Neural progenitor cell (in vitro differentiated cells): ENCODE results near the gene ZNF746.

ENCODE experiments used
- EZH2 ChIP-seq: fragments of 200-600 bp; sonication (generic); IDR thresholded peaks from 2 replicates; pipeline ENCODE4 v1.6.1; 2017; ENCODE audit warnings: antibody characterized with exemption, mild to moderate bottlenecking, moderate library complexity
- TF ChIP-seq, protein P1 (sequence below): fragments of 200-600 bp; sonication (generic); IDR thresholded peaks from 2 replicates; pipeline ENCODE4 v1.5.1; 2017; ENCODE audit warnings: antibody characterized with exemption, mild to moderate bottlenecking

DNA sequence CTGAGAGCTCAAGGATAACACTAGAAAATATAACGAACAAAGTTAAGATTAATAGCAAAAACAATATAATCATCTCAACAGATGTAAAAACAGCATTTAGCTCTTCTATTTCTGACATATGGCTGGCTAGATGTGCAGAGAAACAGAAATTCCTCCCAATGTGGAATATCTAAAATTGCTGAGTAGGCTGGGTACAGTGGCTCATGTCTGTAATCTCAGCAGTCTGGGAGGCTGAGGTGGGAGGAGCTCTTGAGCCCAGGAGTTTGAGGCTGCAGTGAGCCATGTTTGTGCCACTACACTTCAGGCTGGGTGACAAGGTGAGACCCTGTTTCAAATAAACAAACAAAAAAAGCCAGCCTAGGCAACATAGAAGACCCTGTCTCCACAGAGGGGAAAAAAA is 18.0 kb downstream of the ZNF746 start:
- no peak for TF ChIP-seq EZH2
- TF ChIP-seq, protein P1, sequence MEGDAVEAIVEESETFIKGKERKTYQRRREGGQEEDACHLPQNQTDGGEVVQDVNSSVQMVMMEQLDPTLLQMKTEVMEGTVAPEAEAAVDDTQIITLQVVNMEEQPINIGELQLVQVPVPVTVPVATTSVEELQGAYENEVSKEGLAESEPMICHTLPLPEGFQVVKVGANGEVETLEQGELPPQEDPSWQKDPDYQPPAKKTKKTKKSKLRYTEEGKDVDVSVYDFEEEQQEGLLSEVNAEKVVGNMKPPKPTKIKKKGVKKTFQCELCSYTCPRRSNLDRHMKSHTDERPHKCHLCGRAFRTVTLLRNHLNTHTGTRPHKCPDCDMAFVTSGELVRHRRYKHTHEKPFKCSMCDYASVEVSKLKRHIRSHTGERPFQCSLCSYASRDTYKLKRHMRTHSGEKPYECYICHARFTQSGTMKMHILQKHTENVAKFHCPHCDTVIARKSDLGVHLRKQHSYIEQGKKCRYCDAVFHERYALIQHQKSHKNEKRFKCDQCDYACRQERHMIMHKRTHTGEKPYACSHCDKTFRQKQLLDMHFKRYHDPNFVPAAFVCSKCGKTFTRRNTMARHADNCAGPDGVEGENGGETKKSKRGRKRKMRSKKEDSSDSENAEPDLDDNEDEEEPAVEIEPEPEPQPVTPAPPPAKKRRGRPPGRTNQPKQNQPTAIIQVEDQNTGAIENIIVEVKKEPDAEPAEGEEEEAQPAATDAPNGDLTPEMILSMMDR = no peak
